SKM-1 (cell line): Measurements from ENCODE around the gene CMTM3.
A peak's percentile ranks its signal among the peaks of the same experiment; 100 is the strongest.
"Not testable (repeated sequence)": the region's sequence is repeated elsewhere in the genome, so short reads cannot be mapped to it uniquely, and the experiment has no call there.

Source experiments
- DNase-seq: peaks from one replicate; lab custom pipeline; 2025; ENCODE audit not compliant: unreplicated experiment; lab: John Stamatoyannopoulos, UW

The CMTM3 gene

DNA sequence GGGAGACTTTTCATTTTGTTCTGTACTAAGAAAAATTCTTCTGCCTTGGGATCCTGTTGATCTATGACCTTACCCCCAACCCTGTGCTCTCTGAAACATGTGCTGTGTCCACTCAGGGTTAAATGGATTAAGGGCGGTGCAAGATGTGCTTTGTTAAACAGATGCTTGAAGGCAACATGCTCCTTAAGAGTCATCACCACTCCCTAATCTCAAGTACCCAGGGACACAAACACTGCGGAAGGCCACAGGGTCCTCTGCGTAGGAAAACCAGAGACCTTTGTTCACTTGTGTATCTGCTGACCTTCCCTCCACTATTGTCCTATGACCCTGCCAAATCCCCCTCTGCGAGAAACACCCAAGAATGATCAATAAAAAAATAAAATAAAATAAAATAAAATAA is 27.1 kb downstream of the CMTM3 start:
- not testable (repeated sequence) for DNase-seq

DNA sequence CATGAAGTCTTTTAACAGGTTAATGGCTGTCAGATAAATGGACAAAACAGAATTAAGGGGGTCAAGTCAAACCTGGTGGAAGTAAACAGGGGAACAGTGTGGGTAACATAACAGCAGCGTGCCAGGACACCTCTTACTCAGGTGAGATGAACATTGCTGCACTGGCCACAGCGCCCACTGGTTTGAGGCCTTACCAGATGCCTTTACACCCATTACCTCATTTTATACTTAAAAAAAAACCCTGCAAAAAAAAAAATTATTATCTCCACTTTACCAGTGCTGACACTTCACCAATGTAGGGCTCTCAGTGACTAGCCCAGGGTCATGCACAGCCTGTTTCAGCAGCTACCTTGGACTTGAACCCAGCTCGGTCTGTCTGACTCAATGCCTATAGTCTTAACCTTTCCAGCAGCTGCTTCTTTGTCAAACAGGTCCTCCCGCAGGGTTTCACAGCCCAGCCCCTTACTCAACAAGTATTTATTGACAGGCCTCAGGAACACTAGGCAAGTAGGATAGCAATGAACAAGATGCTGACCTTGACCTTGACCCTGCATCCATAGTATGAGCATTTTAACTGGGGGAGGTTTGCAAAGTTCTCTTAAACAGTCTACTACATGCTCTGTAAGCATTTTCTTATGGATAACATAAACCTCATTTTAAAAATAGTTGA is 30.2 kb downstream of the CMTM3 start:
- no peak for DNase-seq

DNA sequence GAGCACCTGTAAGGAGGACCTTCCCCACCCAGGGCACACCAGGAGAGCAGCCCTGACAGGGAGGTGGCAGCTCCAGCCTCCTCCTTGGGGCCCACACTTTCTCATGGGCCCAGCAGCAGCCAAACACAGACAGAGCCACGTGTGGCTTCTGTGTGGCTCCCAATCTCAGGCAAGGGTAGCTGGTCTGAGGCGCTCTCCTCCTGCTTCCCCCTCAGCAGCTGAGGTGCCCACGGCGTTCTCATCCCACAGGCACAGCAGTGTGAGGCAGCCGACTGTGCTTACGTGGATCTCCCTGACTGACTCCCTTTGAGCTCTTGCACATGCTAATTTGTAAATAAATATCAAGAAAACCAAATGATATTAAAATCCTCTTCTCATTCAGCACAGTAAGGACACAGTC is 30.9 kb downstream of the CMTM3 start:
- DNase-seq = no peak

DNA sequence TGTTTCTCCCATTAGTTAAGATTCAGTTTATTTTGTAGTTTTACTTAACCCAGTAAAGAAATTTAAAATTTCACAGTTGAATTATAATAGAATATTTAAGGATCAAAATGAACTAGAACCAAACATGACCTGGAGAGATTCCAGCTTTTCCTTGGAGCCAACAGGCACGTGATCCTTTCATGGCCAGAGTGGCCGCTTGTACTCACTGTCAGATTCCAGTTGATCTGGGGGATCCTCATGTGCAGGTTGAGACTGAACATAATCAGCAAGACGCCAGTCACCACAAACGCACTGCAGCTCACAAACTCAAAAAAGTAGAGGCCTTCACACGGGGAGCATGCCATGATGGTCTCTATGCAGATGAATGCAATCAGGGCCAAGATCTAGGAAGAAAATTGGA is 31.7 kb downstream of the CMTM3 start:
- no peak for DNase-seq

DNA sequence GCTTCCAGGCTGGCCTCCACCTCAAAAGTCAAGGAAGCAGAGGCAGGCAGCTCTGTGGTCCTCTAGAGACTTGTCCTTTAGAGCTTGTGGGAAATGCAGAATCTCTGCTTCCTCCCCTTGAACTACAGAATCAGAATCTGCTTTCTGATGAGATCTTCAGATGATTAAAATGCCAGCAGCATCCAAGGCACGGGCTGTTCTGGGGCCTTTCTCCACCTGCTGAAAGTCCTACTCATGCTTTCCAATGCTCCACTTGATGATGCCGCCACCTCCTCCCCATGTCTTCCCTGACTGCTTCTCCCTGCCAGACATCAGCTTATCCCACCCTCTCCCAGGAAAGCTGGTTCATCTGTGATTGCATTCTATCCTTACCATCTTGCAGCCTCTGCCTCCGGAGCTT is 33.3 kb downstream of the CMTM3 start:
- DNase-seq = no peak

DNA sequence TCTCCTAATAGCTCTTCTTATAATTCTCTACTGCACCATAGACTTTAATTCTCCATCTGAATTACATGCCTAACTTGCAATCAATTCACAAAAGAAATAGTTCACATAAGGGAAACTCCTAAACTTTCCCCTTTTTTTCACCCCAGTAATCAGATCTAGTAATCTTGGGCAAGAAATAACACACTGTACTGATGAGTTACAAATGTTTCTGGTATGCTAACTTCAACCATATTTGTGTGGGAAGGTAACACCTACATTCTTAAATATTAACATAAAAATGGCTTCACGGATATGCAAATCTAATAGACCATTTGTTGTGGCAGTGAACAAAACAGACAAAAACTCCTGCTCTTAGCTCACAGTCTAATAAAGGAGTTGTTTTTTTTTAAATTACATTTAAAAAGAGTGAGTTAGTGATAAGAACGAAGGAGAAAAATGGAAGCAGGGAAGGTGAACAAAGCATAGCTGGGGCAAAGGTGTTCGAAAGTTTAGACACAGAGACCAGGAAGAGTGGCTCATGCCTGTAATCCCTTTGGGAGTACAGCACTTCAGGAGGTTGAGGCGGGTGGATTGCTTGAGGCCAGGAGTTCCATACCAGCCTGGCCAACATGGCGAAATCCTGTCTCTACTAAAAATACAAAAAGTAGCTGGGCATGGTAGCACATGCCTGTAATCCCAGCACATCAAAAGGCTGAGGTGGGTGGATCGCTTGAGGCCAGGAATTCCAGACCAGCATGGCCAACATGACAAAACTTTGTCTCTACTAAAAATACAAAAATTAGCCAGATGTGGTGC is 34.8 kb downstream of the CMTM3 start:
- DNase-seq = no peak

DNA sequence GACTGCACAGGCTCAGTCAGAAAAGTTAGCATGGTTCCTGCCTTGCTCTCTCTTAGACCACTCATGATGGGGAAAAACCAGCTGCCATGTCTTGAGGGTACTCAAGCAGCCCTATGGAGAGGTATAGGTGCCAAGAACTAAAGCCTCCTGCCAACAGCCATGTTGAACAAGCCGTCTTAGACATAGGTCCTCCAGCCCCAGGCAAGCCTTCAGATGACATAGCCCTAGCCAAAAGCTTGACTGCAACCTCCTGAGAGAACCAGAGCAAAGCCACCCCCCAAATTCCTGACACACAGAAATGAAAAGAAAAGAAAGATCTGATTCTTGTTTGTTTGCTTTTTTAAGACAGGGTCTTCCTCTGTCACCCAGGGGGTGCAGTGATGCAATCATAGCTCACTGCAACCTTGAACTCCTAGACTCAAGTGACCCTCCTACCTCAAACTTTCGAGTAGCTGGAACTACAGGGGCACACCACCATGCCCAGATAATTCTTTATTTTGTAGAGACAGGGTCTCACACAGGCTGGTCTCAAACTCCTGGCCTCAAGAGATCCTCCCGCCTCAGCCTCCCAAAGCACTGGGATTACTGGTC is 36.3 kb downstream of the CMTM3 start:
- DNase-seq = no peak

DNA sequence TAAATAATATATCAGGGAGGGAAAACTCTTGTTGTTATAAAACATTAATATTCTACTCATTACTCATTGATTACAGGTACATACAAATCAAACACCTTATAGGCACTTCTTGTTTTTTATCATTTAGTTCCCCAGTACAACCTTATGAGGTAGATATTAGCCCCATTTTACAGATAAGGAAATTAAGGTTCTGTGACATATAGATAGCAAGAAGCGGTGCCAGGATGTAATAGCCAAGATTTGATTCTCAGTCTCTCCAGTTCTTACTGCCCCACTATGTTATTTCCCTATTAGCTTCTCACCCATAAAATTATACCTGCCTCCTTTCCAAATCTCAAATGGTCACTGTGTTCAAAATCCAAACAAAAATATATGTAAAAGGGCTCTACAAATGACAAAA is 36.9 kb downstream of the CMTM3 start:
- no peak for DNase-seq

DNA sequence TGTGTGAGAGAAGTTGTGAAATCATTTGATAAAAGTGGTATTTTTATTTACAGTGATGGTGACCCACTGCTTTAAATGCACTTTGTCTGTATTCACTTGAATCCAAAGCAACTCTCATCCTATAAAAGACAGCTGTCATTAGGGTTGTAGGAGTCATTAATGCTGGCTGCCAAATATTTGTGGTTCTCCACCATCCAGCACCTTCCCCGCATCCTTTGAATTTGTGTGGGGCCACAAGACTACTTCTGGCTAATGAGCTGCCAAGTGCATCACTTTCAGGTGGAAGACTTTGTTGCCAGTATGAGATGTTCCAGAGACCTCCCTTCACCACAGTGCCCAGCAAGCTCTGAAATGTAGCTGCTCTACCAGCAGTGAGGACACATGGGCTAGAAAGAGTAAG is 43.4 kb downstream of the CMTM3 start:
- DNase-seq = no peak

DNA sequence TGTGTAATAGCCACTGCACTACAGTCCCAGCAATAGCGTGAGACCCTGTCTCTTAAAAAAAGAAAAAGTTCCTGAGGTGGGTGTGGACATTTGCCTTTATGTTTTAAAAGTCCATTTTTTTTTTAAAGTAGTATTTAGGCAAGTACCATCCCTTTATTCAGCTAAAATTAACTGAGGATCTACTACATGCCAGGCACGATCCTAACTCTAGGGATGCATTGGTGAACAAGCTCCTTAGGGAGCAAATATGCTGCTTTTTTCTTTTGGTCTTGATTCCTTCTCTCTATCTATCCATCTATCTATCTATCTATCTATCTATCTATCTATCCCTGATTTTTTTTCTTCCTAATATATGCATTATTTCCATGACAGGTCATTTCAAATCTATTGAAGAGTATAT is 44.7 kb downstream of the CMTM3 start:
- DNase-seq = no peak

DNA sequence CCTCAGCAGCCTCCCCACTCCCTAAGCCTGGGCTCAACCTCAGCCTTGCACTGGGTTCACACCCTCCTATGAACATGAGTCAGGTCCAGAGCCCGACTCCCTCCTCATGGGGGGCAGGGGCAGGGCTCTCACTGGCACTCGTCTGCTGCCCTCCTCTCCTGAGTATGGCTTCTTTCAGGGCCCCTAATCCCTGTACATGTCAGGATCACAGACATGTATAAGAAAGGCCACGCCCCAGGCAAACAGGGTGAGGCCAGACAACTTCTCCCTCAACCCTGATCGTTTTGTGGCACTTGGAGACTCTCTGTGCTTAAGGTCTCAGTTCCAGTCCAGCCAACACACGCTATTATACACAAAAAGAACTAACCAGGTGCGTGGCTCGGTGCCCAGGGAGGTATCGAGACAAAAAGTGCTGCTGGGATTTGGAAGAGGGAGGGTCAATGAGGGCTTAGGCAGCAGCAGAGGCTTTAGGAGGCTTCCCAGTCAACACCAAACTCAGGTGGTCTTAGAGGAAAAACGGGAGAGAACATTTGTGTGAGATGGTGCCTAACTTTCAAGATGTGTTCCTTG is 45.2 kb downstream of the CMTM3 start:
- no peak for DNase-seq

DNA sequence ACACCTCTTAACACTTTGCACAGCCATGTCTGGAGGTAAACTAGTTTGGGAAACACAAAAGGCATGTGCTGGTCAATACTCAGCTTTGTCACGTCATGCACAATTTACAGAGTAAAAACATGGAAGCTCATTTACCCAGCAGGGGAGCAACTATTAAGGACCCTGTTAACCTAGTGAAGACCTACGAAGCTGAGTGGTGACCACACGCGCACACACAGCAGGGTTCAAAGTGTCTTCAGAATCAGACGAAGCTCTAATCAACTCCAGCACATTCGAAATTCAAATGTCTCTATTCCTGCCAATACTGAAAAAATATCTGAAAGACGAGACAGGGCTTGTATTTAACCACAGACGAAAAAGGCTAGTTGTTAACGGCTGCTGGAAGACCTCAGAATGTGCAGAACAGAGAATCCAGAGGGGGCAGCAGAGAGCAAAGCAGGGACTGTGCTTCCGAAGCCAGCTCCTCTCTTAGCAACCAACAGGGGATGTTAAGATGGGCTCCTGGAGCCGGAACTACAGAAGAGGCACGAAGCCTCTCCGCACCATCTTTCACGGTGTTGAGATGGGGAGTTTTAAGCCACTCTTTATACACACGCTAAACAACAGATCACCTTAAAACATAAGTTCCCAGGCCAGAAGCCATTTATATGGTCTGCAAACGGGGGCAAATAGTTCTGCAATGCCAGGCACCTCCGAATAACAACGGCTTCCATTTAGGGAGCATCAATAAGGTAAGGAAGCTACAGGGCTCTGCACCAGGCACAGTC is 46.4 kb downstream of the CMTM3 start:
- DNase-seq = peak; percentile 89

DNA sequence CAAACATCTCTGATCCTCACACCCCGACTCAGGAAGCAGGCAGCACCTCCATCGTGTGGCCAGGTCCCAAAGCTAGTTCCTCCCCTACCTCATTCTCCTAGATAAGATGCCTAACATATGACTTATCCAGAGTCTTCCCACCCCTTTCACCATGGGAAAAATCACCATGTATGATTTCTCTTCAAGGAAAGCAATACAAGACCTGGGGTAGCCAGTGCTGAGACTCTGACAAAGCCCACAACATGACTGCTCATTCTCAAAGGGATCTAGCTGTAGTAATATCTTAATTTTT is 46.9 kb downstream of the CMTM3 start:
- no peak for DNase-seq

DNA sequence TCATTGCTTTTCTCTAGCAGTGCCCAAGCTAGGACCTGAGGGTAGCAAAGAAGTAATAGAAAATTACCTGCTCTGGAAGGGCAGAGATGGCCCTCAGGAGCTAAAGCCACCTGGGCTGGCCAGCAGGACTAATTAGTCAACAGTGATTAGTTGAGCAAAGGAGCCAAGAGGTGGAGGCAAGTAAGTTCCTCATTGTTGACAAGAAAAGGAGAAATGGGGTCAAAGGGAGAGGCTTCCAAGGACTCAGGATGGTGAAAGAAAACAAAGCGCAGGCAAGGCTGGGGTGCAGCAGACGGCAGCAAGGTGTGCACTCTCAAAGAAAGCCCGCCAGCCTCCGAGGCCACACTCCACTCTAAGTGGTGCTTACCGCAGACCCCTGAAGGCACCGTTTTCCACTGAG is 47.5 kb downstream of the CMTM3 start:
- DNase-seq = peak; percentile 51

DNA sequence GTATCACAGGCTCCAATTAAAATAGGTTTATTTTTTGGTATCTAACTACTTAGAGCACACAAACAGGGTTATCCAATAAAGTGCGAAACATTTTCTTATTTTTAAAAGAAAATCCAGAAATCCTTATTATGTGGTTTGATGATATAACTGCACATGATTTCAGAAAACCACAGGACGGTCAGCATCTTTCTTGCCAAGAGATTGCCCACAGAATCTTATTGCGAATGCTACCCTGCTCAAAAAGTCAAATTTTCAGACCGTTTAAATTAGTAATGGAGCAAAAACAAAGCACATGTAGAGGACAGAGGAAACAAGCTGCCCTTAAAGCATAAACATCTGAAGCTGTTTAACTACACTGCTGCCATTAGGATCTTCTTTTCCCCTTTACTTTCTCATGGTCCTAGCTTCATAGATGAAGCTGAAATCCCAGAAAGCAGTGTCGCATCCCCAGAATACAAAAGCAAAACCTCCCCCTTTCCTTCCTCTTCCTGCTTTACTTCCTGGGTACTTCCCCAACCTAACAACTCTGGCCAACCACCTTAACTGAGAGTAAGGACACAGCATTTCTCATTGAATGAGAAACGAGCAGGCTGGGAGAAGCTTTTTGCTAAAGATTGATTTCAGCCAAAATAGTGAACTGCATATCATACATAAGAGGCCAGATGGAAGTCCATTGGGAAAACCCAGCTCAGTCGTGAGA is 48.3 kb downstream of the CMTM3 start:
- DNase-seq = no peak

DNA sequence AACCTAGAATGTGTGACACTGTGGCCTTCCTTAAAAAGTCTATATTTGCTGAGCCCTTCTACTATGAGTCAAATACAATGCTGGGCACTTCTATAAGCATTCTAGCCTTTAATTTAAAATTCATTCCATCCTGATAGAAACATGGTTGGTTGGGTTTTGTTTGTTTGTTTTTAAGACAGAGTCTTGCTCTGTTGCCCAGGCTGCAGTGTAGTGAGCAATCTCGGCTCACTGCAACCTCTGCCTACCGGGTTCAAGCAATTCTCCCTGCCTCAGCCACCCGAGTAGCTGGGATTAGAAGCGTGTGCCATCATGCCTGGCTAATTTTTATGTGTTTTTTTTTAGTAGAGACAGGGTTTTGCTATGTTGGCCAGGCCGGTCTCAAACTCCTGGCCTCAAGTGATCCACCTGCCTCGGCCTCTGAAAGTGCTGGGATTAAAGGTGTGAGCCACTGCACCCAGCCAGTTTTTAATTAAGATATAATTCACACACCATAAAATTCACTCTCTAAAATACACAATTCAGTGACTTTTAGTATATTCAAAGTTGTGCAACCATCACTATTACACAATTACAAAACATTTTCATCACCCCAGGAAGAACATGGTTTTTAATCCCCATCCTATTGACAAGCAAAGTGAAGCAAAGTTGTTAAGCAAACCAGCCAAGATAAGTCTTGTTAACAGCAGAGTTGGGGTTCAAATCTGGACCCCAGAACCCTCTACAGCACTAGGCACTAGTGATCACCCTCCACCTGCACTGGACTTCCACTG is 49.3 kb downstream of the CMTM3 start:
- no peak for DNase-seq

DNA sequence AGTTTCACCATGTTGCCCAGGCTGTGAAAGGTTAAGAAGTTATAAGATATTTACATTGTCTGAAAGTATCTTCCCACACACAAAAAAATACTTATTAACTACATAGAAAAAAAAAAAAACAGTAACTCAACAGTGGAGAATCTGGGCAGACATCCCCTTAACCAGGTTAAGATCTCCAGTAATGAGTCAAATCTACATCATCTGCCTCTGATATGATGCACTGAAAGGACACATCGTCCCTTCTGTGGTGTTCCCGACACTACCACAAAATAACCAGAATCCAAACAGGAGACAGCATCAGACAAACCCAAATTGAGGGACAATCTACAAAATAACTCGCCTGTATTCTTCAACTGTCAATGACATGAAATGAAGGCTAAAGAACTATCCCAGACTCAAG is 52.0 kb downstream of the CMTM3 start:
- DNase-seq = no peak

DNA sequence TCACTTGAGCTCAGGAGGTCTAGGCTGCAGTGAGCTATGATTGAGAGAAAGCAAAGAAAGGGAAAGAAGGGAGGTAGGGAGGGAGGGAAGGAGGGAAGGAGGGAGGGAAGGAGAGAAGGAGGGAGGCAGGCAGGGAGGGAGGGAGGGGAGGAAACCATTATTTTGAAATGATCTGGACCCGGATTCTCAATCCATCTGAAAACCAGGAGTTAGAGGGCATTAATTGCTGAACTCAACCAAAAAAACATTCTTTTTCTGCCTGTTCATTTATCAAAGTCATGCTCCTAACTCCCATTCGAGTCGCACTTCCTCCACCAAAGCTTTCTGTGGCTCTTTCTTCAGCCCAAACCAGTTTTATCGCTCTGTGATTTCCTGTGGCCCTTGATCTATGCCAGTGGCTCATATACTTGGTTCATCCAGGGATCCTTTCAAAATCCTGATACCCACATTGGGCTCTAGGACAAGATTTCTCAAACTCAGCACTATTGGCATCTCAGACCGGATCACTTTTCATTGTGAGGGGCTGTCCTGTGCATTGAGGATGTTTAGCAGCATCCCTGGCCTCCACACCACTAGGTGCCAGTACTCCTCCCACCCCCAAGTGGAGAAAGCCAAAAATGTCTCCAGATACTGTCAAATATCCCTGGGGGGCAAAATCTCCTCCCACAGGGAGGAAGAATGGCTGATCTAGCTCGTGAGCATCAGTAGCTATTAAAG is 53.8 kb downstream of the CMTM3 start:
- DNase-seq = no peak

DNA sequence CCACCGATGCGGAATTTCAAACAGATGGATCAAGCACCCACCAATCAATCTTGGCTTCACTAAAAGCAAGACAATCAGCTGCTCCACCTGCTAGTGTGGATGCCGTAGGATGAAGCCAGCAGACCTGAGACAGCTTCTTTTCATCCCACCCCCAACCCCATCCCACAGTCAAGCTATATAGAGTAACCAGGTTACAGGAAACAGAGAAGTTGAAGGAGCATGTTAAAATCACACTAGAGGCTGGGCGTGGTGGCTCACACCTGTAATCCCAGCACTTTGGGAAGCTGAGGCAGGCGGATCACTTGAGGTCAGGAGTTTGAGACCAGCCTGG is 54.3 kb downstream of the CMTM3 start:
- DNase-seq = no peak
